OCI-M1 (cell line): Measurements from ENCODE around the gene HIPK2.
"Not testable (repeated sequence)": the region's sequence is repeated elsewhere in the genome, so short reads cannot be mapped to it uniquely, and the experiment has no call there.

Source experiments
- DNase-seq: peaks from one replicate; lab custom pipeline; 2025; lab: John Stamatoyannopoulos, UW

The HIPK2 gene

GRCh38 chr7:139620676-139621344 lies 157.0 kb downstream of the HIPK2 start:
- peak; percentile 35 for DNase-seq

- no peak for DNase-seq
These were observed 158.5 kb downstream of the HIPK2 start for GRCh38 chr7:139619367-139619657.

- DNase-seq = no peak
These were observed 159.1 kb downstream of the HIPK2 start for GRCh38 chr7:139618482-139619366.

- no peak for DNase-seq
These were observed 160.7 kb downstream of the HIPK2 start for GRCh38 chr7:139617074-139617473.

- no peak for DNase-seq
These were observed 162.9 kb downstream of the HIPK2 start for GRCh38 chr7:139614886-139615285.

- no peak for DNase-seq
These were observed 163.8 kb downstream of the HIPK2 start for GRCh38 chr7:139613971-139614411.

GRCh38 chr7:139611556-139611955 lies 166.2 kb downstream of the HIPK2 start:
- not testable (repeated sequence) for DNase-seq

GRCh38 chr7:139610595-139610994 lies 167.2 kb downstream of the HIPK2 start:
- DNase-seq = no peak

- no peak for DNase-seq
These were observed 173.9 kb downstream of the HIPK2 start for GRCh38 chr7:139603896-139604295.

- no peak for DNase-seq
These were observed 174.5 kb downstream of the HIPK2 start for GRCh38 chr7:139603282-139603681.

- DNase-seq = peak; percentile 13
These were observed 175.6 kb downstream of the HIPK2 start for GRCh38 chr7:139602143-139602722.

GRCh38 chr7:139601176-139601575 lies 176.6 kb downstream of the HIPK2 start:
- no peak for DNase-seq

GRCh38 chr7:139600306-139600705 lies 177.5 kb downstream of the HIPK2 start:
- no peak for DNase-seq

- DNase-seq = no peak
These were observed 179.2 kb downstream of the HIPK2 start for GRCh38 chr7:139598642-139599041.

GRCh38 chr7:139597028-139597427 lies 180.8 kb downstream of the HIPK2 start:
- DNase-seq = no peak

- no peak for DNase-seq
These were observed 181.2 kb downstream of the HIPK2 start for GRCh38 chr7:139596626-139597025.

GRCh38 chr7:139595806-139596205 lies 182.0 kb downstream of the HIPK2 start:
- no peak for DNase-seq

GRCh38 chr7:139594911-139595476 lies 182.8 kb downstream of the HIPK2 start:
- DNase-seq = no peak

GRCh38 chr7:139594090-139594489 lies 183.7 kb downstream of the HIPK2 start:
- no peak for DNase-seq

- DNase-seq = no peak
These were observed 184.9 kb downstream of the HIPK2 start for GRCh38 chr7:139592801-139593461.

GRCh38 chr7:139591550-139592195 lies 186.1 kb downstream of the HIPK2 start:
- no peak for DNase-seq

GRCh38 chr7:139589474-139589873 lies 188.3 kb downstream of the HIPK2 start:
- DNase-seq = no peak
